CD4-positive, alpha-beta T cell (primary cell): ENCODE measurements around the gene CHKB. TPM values are rescaled to one million over a fixed set of nuclear protein-coding genes. Genes with fewer than 3 reads are reported as not detected.
A peak's percentile ranks its signal among the peaks of the same experiment; 100 is the strongest.
"Not testable (repeated sequence)": the region's sequence is repeated elsewhere in the genome, so short reads cannot be mapped to it uniquely, and the experiment has no call there.

ENCODE experiments used
- ATAC-seq: fragments of 200-7000 bp; cut with Tn5 transposase; one replicate; pipeline ENCODE4 v1.10.0; 2022; ENCODE audit warnings: mild to moderate bottlenecking; ENCODE audit not compliant: poor library complexity
- CTCF ChIA-PET: fragments of 350-600 bp; sonication (Branson Sonifier 250); formaldehyde crosslinking; loops from one replicate; lab custom pipeline; 2021; ENCODE audit warnings: antibody characterized with exemption, inconsistent platforms; lab: Charles Lee
- POLR2A ChIA-PET: fragments of 350-600 bp; sonication (Branson Sonifier 250); formaldehyde crosslinking; loops from one replicate; lab custom pipeline; 2021; ENCODE audit warnings: antibody characterized with exemption, inconsistent platforms; lab: Charles Lee
- DNase-seq, 14 experiments: peaks; one replicate each; pipeline ENCODE4 v3.0.0-alpha.2; 2013 to 2020; ENCODE audit warnings: mixed read lengths in 2 of 14
- H3K27ac ChIP-seq, 2 donors: one replicate each; pipeline versions ENCODE4 v1.5.1 to v1.7.0; 2013; ENCODE audit warnings: low read length in 2 of 2, low read depth in 1 of 2, mild to moderate bottlenecking in 1 of 2
- H3K27me3 ChIP-seq, 2 experiments: 1 replicate in 1 of 2; 2 replicates in 1 of 2; pipeline versions ENCODE4 v1.6.1 to v1.7.0; 2013; ENCODE audit warnings: low read length in 2 of 2, control low read depth in 1 of 2, mild to moderate bottlenecking in 1 of 2, moderate library complexity in 1 of 2; ENCODE audit not compliant: insufficient read depth in 2 of 2, control insufficient read depth in 1 of 2
- H3K36me3 ChIP-seq: one replicate; pipeline ENCODE4 v1.6.1; 2013; ENCODE audit warnings: low read length, control low read depth; ENCODE audit not compliant: insufficient read depth
- H3K4me1 ChIP-seq: one replicate; pipeline ENCODE4 v1.6.1; 2013; ENCODE audit warnings: low read length, control low read depth; ENCODE audit not compliant: insufficient read depth
- H3K4me3 ChIP-seq: one replicate; pipeline ENCODE4 v1.5.1; 2013; ENCODE audit warnings: mild to moderate bottlenecking, low read length, moderate library complexity
- H3K9me3 ChIP-seq, 2 experiments: 1 replicate in 1 of 2; 2 replicates in 1 of 2; pipeline versions ENCODE4 v1.6.1 to v1.7.0; 2013; ENCODE audit warnings: low read length in 2 of 2, mild to moderate bottlenecking in 2 of 2, control low read depth in 1 of 2, moderate library complexity in 1 of 2; ENCODE audit not compliant: control insufficient read depth in 1 of 2, insufficient read depth in 1 of 2
- H3K27ac Mint-ChIP-seq: one replicate; pipeline ENCODE4 v1.8.0; 2020; ENCODE audit warnings: mixed read lengths
- H3K27me3 Mint-ChIP-seq: one replicate; pipeline ENCODE4 v1.8.0; 2021; ENCODE audit warnings: mixed read lengths
- H3K36me3 Mint-ChIP-seq: one replicate; pipeline ENCODE4 v1.8.0; 2021; ENCODE audit warnings: low read depth, mixed read lengths
- H3K4me1 Mint-ChIP-seq: one replicate; pipeline ENCODE4 v1.8.0; 2021; ENCODE audit warnings: low read depth, mixed read lengths
- H3K4me3 Mint-ChIP-seq: one replicate; pipeline ENCODE4 v1.8.0; 2020; ENCODE audit warnings: mild to moderate bottlenecking, mixed read lengths
- H3K9me3 Mint-ChIP-seq: one replicate; pipeline ENCODE4 v1.8.0; 2020; ENCODE audit warnings: mixed read lengths
- CTCF ChIP-seq: fragments of 200-600 bp; IDR thresholded peaks from one replicate; pipeline ENCODE4 v1.8.0; 2022; ENCODE audit warnings: antibody characterized with exemption, mild to moderate bottlenecking
- intact Hi-C, 2 experiments: fragments of 100-400 bp; cut with DNase I in 1 of 2; cut with micrococcal nuclease in 1 of 2; formaldehyde crosslinking; loops; one replicate each; pipeline versions ENCODE4 v1.15.1 to v1.9.0; 2023 to 2025; cut with DNase I, micrococcal nuclease
- total RNA-seq, 174 experiments: library from RNA in 2 of 174; stranded (reverse) in 2 of 174; gene quantifications; one replicate each; pipeline ENCODE4 v1.2.3 and lab custom pipeline; 2021 to 2026

Gene CHKB
- total RNA-seq, 2 experiments from 2014 or later: 152 to 156 TPM

GRCh38 chr22:50535113-50535512 lies 47.5 kb downstream of the CHKB start:
- no peak overlapping the region for H3K27ac Mint-ChIP-seq
- no peak for ATAC-seq
- POLR2A ChIA-PET: interaction anchor here (0.7 to 10.0 kb wide), 3 partner anchors 8 to 13 kb away, joined by 4 to 258 read pairs (median 5); partner anchors contain the start of genes KLHDC7B, SCO2 and TYMP

GRCh38 chr22:50533856-50534711 lies 48.6 kb downstream of the CHKB start:
- peak overlapping the region; percentile 88 for H3K27ac Mint-ChIP-seq
- H3K27me3 Mint-ChIP-seq: peaks cover 13% of the 10 kb centered on the region
- H3K27ac ChIP-seq, H3K9me3 Mint-ChIP-seq, H3K36me3 Mint-ChIP-seq, H3K4me3 ChIP-seq, ATAC-seq, H3K36me3 ChIP-seq, CTCF ChIA-PET, intact Hi-C loops, H3K9me3 ChIP-seq, H3K27me3 ChIP-seq: not testable (repeated sequence)
- H3K4me1 Mint-ChIP-seq: peaks cover 26% of the 10 kb centered on the region
- peak in 4 of 14 experiments; percentile 7 to 54 (median 46) for DNase-seq
- H3K4me3 Mint-ChIP-seq: peak overlapping the region; percentile 67
- POLR2A ChIA-PET: interaction anchor here (0.7 to 10.0 kb wide), 3 partner anchors 7 to 14 kb away, joined by 3 to 258 read pairs (median 5); partner anchors contain the start of genes KLHDC7B, SCO2 and TYMP
- H3K4me1 ChIP-seq: peaks cover 64% of the 10 kb centered on the region

More at GRCh38 chr22:50535113-50535512, 47.5 kb downstream of the CHKB start:
- peak in 1 of 14 experiments; percentile 6 for DNase-seq
- no peaks in the 10 kb centered on the region for H3K9me3 Mint-ChIP-seq
- peaks cover 36% of the 10 kb centered on the region for H3K4me1 Mint-ChIP-seq
- H3K27ac ChIP-seq: no peak overlapping the region
- CTCF ChIA-PET: interaction anchor here (1.2 kb wide), 2 partner anchors 9 to 13 kb away, joined by 3 to 5 read pairs; partner anchors contain the start of gene SCO2
- H3K36me3 ChIP-seq: no peaks in the 10 kb centered on the region
- no peak overlapping the region for H3K4me3 ChIP-seq
- no peaks in the 10 kb centered on the region for H3K27me3 ChIP-seq
- no peak for TF ChIP-seq CTCF
- H3K9me3 ChIP-seq: no peaks in the 10 kb centered on the region
- intact Hi-C loops: no loop called here
- H3K4me1 ChIP-seq: peaks cover 64% of the 10 kb centered on the region
- H3K27me3 Mint-ChIP-seq: peaks cover 13% of the 10 kb centered on the region
- H3K36me3 Mint-ChIP-seq: no peaks in the 10 kb centered on the region
- no peak overlapping the region for H3K4me3 Mint-ChIP-seq

DNA sequence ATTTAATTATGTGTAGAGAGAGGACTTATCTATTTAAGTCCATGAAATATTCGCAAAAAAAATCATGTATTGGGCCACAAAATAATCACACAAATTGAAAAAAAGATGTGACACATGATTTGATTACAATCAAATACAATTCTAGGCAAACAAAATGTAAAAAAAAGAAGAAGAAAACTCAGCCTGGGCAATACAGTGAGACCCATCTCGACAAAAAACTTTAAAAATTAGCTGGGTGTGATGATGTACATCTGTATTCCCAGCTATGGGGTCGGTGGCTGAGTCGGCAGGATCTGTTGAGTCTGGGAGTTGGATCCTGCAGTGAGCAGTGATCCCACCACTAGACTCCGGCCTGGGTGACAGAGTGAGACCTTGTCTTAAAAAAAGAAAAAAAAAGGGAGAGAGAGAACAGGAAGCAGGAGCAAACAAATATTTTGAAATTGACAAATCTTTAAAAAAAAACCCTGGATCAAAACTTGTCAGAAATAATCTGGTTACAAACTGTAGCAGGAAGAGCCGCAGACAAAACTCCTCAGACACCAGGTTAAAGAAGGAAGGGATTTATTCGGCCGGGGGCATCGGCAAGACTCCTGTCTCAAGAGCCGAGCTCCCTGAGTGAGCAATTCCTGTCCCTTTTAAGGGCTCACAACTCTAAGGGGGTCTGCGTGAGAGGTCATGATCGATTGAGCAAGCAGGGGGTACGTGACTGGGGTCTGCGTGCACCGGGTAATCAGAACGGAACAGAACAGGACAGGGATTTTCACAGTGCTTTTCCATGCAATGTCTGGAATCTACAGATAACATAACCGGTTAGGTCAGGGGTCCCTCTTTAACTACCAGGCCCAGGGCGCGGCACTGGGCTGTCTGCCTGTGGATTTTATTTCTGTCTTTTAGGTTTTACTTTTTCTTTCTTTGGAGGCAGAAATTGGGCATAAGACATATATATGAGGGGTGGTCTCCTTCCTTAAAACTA lies 49.5 kb downstream of the CHKB start:
- peaks cover 30% of the 10 kb centered on the region for H3K4me1 Mint-ChIP-seq
- TF ChIP-seq CTCF: no peak
- peak overlapping the region; percentile 88 for H3K27ac Mint-ChIP-seq
- POLR2A ChIA-PET: interaction anchor here (0.6 to 10.0 kb wide), 6 partner anchors 6 to 25 kb away, joined by 3 to 258 read pairs (median 6); partner anchors contain the start of genes LMF2, NCAPH2, SCO2 and TYMP
- H3K4me3 ChIP-seq: no peak overlapping the region
- H3K4me1 ChIP-seq: peaks cover 64% of the 10 kb centered on the region
- H3K36me3 ChIP-seq: no peaks in the 10 kb centered on the region
- DNase-seq (peak in 1 of 14 experiments; percentile 8), ATAC-seq (no peak)
- H3K27me3 ChIP-seq: no peaks in the 10 kb centered on the region
- intact Hi-C loops: no loop called here
- H3K36me3 Mint-ChIP-seq: no peaks in the 10 kb centered on the region
- peaks cover 13% of the 10 kb centered on the region for H3K27me3 Mint-ChIP-seq
- no peak overlapping the region for H3K27ac ChIP-seq
- peak overlapping the region; percentile 86 for H3K4me3 Mint-ChIP-seq
- no peaks in the 10 kb centered on the region for H3K9me3 Mint-ChIP-seq
- H3K9me3 ChIP-seq: no peaks in the 10 kb centered on the region
- CTCF ChIA-PET: interaction anchor here (0.7 to 1.0 kb wide), 2 partner anchors 12 to 30 kb away, joined by 3 to 4 read pairs; partner anchors contain the start of gene SYCE3
